HEK293 (cell line): ENCODE measurements around the gene SLC48A1.

Source experiments
- ZBTB1 ChIP-seq: fragments of 450-650 bp; formaldehyde crosslinking; IDR thresholded peaks from 2 replicates; pipeline ENCODE4 v1.5.1; 2016; ENCODE audit warnings: missing biosample characterization, missing genetic modification characterization
- ZBTB11 ChIP-seq: fragments of 450-650 bp; formaldehyde crosslinking; conservative IDR thresholded peaks from 2 replicates; pipeline ENCODE4 v1.5.1; 2016; ENCODE audit warnings: low read depth, missing biosample characterization, missing genetic modification characterization

GRCh38 chr12:47817272-47818006, 44.4 kb downstream of the SLC48A1 start:
- no peak for TF ChIP-seq ZBTB11 (tag by site-specific recombination)
- no peak for TF ChIP-seq ZBTB1
